Psoas muscle (tissue), 8 donors: Measurements from ENCODE around the gene TRIM23. TPM values are rescaled to one million over a fixed set of nuclear protein-coding genes. Genes with fewer than 3 reads are reported as not detected.

Experiments
- ATAC-seq, 4 donors: fragments of 200-7000 bp; cut with Tn5 transposase; one replicate each; pipeline ENCODE4 v1.9.1; 2020; ENCODE audit warnings: moderate library complexity in 3 of 4, mild to moderate bottlenecking in 2 of 4
- DNase-seq, 2 donors: peaks; one replicate each; pipeline ENCODE4 v3.0.0-alpha.2; 2020
- H3K27ac ChIP-seq: fragments of 200-600 bp; one replicate; pipeline ENCODE4 v1.8.0; 2022
- H3K27me3 ChIP-seq, 3 donors: fragments of 200-600 bp in 1 of 3; one replicate each; pipeline versions ENCODE4 v1.6.1 to v1.8.0; 2013 to 2022; ENCODE audit warnings: low read length in 2 of 3, mild to moderate bottlenecking in 2 of 3, moderate library complexity in 1 of 3; ENCODE audit not compliant: insufficient read depth in 3 of 3
- H3K36me3 ChIP-seq, 2 donors: fragments of 200-600 bp in 1 of 2; one replicate each; pipeline versions ENCODE4 v1.6.1 to v1.8.0; 2013 to 2022; ENCODE audit warnings: low read depth in 1 of 2, mild to moderate bottlenecking in 1 of 2, moderate library complexity in 1 of 2; ENCODE audit not compliant: insufficient read depth in 1 of 2
- H3K4me1 ChIP-seq: fragments of 200-600 bp; one replicate; pipeline ENCODE4 v1.8.0; 2022
- H3K4me3 ChIP-seq: fragments of 200-600 bp; one replicate; pipeline ENCODE4 v1.8.0; 2022; ENCODE audit warnings: mild to moderate bottlenecking
- H3K9me3 ChIP-seq: fragments of 200-600 bp; one replicate; pipeline ENCODE4 v1.8.0; 2022
- CTCF ChIP-seq: fragments of 200-600 bp; IDR thresholded peaks from one replicate; pipeline ENCODE4 v1.8.0; 2022; ENCODE audit warnings: antibody characterized with exemption
- WGBS, 3 donors: extraction: QIAGEN DNeasy Blood & Tissue Kit; methylation state at CpG; one replicate each; pipeline versions ENCODE4 v1.1.6 to v1.1.7; 2013; 5-methylcytosine and 5-hydroxymethylcytosine counted together
- intact Hi-C, 2 donors: fragments of 100-400 bp; cut with DNase I; formaldehyde crosslinking; loops; one replicate each; pipeline versions ENCODE4 v1.11.0 to v1.14.2; 2022
- polyA plus RNA-seq, 3 donors: library from polyadenylated mRNA; stranded (reverse); fragments of 200-250 nt; gene quantifications; one replicate each; pipeline ENCODE4 v1.2.3, GENCODE V29; 2013
- total RNA-seq, 4 donors: library from RNA; stranded (reverse); fragmentation: NEBNext Ultra II Directional in 2 of 4; extraction: Animal tissue kit (Norgen Biotek cat#: 25700) in 2 of 4; gene quantifications; one replicate each; pipeline versions ENCODE4 v1.2.1 to v1.2.4, GENCODE V29; 2021 to 2023
- donor health status: healthy with polysubstance abuse.
- donor health status: DM: no; HTN: no; CAD: no; lungs with moderate emphysema.
- donor health status: Bipolar disorder and iron deficiency.
- donor health status: healthy.
- donor health status: DM: yes; HTN: yes; CAD: no.
- donor health status: DM: no; HTN: no; CAD: no.
- donor health status: DM: no; HTN: no; CAD: no.
- donor health status: DM: yes; HTN: yes; CAD: no.

Gene TRIM23
- total and polyA plus RNA-seq, 7 donors: 7.2 to 22.8 (median 20.0) TPM

GRCh38 chr5:65577141-65577540 is 47.0 kb downstream of the TRIM23 start:
- no peaks in the 10 kb centered on the region for H3K9me3 ChIP-seq
- no peak overlapping the region for H3K27ac ChIP-seq
- ATAC-seq (no peak), DNase-seq (no peak)
- no peak for TF ChIP-seq CTCF
- no peaks in the 10 kb centered on the region for H3K4me1 ChIP-seq
- H3K36me3 ChIP-seq: peaks cover 7 to 83% of the 10 kb centered on the region in 2 donors
- no peaks in the 10 kb centered on the region for H3K27me3 ChIP-seq
- intact Hi-C loops: no loop called here
- no peak overlapping the region for H3K4me3 ChIP-seq

GRCh38 chr5:65570598-65571226 is 53.4 kb downstream of the TRIM23 start:
- WGBS, 3 donors: 91 to 94% (median 93%) methylated on average over 2 of the region's 2 CpGs
- no peak overlapping the region for H3K27ac ChIP-seq
- no peak for TF ChIP-seq CTCF
- H3K4me3 ChIP-seq: no peak overlapping the region
- H3K36me3 ChIP-seq: peaks cover 0 to 71% of the 10 kb centered on the region in 2 donors
- no peak for DNase-seq
- ATAC-seq: no peak
- H3K9me3 ChIP-seq: no peaks in the 10 kb centered on the region
- intact Hi-C loops: no loop called here
- H3K4me1 ChIP-seq: no peaks in the 10 kb centered on the region
- no peaks in the 10 kb centered on the region for H3K27me3 ChIP-seq

GRCh38 chr5:65566505-65566904 is 57.6 kb downstream of the TRIM23 start:
- TF ChIP-seq CTCF: no peak
- ATAC-seq (no peak), DNase-seq (no peak)
- Histone ChIP-seq H3K27me3 (no peaks in the 10 kb centered on the region), H3K27ac (no peak overlapping the region), H3K36me3 (peaks cover 0 to 40% of the 10 kb centered on the region in 2 donors), H3K4me1 (peaks cover 22% of the 10 kb centered on the region), H3K4me3 (no peak overlapping the region), H3K9me3 (no peaks in the 10 kb centered on the region)
- intact Hi-C loops: no loop called here
- WGBS, 3 donors: 73 to 77% (median 75%) methylated on average over 5 of the region's 5 CpGs

- Histone ChIP-seq H3K9me3 (no peaks in the 10 kb centered on the region), H3K4me1 (peaks cover 22% of the 10 kb centered on the region), H3K4me3 (peak overlapping the region; percentile 85), H3K27me3 (no peaks in the 10 kb centered on the region), H3K36me3 (peaks cover 0 to 14% of the 10 kb centered on the region in 2 donors), H3K27ac (peak overlapping the region; percentile 85)
- 3 to 4% (median 4%) methylated on average over 11 of the region's 11 CpGs for WGBS, 3 donors
- DNase-seq (no peak), ATAC-seq (peak in 1 of 4 donors; percentile 27)
- TF ChIP-seq CTCF: no peak
- intact Hi-C loops: no loop called here
These were observed 60.4 kb downstream of the TRIM23 start for GRCh38 chr5:65563777-65564176.
